ENCODE results near the gene TMEM132D.

- no peak for TF ChIP-seq POLR2A (IDR thresholded peaks at IDR 0.05; ENCODE audit: low read length)
- TF ChIP-seq GATA1 (IDR thresholded peaks at IDR 0.05; ENCODE audit: low read depth, low read length) = no peak
Observed at GRCh38 chr12:129807136-129807535, 96.7 kb downstream of the TMEM132D start.

All from erythroblast (primary cell).